Measurements from ENCODE around the gene ARHGEF4.

ARHGEF4 gene

GRCh38 chr2:130918393-130918792, 81.7 kb downstream of the ARHGEF4 start:
- no peak for DNase-seq (ENCODE audit: low spot score)
- FAIRE-seq, result no peak

DNA sequence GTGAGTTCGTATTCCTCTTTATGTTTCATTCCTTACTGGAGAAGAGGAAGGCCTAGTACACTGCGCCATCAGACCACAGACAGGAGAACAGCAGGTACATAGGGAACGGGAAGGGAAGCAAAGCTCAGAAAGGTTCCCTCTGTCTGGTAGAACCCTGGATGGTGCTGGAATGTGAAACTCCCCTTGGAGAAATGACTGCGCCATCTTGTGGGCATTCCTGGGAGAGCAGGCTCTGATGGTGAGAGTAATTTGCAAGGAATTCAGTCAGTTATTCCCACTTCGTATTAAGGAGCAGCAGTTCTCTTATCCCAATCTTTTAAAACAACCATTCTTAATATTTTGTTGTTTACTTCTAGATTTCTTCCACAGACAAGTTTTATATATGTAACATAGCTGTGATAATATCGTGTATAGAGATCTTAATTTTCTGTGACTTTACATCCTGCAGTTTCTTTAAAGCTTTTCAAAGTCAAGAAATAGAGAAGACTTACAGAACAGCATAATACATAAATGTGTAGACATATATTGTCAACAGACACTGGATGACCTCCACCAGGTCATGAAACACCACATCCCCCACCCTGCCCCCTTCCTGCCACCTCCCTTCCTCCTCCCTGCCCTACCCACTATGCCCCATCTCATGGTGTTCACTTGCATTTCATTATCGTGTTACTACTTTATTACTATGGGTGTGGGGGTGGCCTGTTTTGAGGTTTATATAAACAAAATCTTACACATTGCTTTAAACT, 83.9 kb downstream of the ARHGEF4 start:
- peak; percentile 26 for DNase-seq (ENCODE audit: low spot score)

DNA sequence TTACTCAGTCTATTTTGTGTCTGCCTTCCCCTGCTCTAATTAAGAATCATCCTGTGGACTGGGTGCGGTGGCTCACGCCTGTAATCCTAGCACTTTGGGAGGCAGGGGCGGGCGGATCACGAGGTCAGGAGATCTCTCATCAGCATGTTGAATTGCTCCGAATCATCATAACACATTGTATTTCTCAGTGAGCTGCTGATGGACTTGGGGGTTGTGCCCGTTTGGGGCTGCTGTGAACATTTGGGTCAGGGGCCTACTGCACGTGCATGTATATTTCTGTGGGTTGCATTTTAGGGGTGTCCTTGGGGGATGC, 84.4 kb downstream of the ARHGEF4 start:
- DNase-seq (ENCODE audit: low spot score) (no peak), FAIRE-seq (no peak)

More for the DNA sequence above, 83.9 kb downstream of the ARHGEF4 start:
- peak; percentile 45 for FAIRE-seq

DNA sequence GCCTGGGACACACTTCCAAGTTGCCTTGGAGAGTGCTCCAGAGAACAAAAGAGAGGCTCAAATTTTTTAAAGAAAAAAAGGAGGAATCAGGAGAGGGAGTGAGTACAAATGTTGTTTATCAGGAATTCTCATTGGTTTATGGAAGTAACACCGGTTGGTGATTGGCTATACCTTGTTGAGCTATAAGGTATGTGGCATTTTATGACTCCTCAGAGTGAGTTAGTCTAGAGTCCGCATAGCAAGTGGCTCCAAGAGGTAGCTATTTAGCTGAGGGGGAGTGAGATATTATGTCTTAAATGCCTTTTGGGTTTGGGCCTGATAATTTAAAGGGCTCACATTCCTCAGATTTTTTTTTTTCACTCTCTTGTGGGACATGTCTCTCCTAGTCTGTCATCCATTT, 85.7 kb downstream of the ARHGEF4 start:
- FAIRE-seq, result no peak
- no peak for DNase-seq (ENCODE audit: low spot score)

DNA sequence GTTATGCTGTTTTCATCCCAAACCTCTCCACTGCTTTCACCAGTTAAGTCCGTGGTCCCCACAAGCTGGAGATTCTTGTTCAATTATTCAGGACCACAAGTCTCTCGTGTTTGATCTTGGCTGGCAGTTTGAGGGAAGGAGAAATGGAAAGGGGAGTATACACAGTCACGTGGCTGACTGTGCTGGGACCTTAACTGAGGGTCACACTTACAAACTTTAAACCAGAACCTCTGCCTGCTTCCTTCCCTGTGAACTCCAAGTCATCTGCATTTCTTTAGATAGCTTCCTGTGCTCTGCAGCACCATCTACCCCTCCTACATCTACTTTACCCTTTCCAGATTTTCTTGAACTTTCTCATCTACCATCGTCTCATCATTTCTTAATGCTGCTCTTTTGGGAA, 91.7 kb downstream of the ARHGEF4 start:
- FAIRE-seq (no peak), DNase-seq (ENCODE audit: low spot score) (no peak)

DNA sequence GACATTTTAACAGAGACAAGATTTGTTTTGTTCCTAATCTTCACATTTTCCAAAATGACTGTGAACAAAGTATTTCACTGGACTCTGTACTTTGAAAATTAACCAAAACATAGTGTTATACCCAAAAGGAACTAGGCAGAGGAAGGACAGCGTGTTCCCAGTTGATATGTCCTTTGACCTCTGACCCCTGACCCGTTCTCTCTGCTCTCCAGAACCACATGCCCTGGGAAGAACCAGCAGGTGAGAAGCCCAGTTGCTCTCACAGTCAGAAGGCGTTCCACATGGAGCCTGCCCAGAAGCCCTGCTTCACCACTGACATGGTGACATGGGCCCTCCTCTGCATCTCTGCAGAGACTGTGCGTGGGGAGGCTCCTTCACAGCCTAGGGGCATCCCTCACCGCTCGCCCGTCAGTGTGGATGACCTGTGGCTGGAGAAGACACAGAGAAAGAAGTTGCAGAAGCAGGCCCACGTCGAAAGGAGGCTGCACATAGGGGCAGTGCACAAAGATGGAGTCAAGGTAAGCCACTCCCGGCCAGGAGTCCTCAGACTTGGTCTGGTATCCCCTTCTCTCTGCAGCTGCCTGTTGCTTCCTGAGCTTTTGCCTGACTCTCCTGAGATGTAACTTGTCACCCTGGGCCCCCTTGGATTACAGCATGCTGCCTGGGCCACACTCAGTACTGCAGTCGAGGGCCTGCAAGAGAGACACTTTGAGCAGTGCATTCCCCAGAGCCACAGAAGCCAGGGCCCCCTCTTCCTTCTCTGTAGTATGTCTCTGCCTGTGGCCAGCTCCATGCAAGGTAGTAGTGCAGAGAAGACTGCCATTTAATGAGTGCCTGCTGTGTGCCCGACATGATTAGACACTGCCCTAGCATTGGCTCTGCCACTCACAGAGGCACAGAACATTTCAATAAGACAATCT, 94.3 kb downstream of the ARHGEF4 start:
- no peak for FAIRE-seq
- no peak for DNase-seq (ENCODE audit: low spot score)

DNA sequence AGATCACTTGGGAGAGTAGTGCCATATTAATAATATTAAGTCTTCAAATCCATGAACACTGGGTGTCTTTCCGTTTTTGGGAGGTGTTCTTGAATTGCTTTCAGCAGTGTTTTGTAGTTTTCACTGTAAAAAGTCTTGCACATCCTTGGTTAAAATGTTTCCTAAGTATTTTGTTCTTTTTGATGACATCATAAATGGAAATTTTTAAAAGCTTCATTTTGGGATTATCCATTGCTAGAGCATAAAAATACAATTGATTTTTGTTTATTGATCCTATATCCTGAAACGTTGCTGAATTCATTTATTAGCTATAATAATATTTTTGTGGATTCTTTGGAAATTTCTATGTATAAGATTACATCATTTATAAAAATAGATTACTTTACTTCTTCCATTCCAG, 96.8 kb downstream of the ARHGEF4 start:
- no peak for FAIRE-seq
- DNase-seq (ENCODE audit: low spot score), result no peak

DNA sequence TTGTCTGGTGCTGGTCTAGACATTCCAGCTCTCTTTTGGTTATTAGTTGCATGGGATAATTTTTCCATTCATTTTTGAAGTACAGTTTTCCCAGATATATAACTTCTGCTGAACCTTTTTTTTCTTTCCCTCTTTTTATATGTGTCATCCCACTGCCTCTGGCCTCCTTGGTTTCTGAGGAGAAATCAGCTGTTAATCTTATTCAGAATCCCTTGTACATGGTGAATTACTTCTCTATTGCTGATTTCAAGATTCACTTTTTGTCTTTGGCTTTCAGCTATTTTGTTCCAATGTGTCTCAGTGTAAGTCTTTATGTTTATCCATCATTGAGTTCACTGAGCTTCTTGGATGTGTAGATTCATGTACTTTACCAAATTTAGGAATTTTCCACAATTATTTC, 99.7 kb downstream of the ARHGEF4 start:
- FAIRE-seq, result no peak
- DNase-seq (ENCODE audit: low spot score), result no peak

GRCh38 chr2:130947967-130948366, 111.3 kb downstream of the ARHGEF4 start:
- FAIRE-seq (no peak), DNase-seq (ENCODE audit: low spot score) (no peak)

GRCh38 chr2:130949954-130950353, 113.2 kb downstream of the ARHGEF4 start:
- FAIRE-seq (no peak), DNase-seq (ENCODE audit: low spot score) (no peak)

- no peak for FAIRE-seq
- DNase-seq (ENCODE audit: low spot score), result no peak
Measured at GRCh38 chr2:130951018-130951417, 114.3 kb downstream of the ARHGEF4 start.

DNA sequence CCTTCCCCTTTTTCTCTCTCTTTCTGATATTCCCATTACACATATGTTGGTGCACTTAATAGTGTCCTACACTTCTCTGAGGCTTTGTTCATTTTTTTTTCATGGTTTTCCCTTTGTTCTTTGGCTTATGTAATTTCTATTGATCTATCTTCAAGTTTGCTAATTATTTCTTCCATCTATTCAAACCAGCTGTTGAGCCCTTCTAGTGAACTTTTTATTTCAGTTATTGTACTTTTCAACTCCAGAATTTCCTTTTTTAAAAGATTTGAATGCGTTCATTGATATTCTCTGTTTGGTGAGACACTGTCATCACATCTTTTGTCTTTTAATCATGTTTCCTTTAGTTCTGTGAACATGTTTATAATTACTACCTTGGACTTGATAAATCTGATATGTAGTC, 118.2 kb downstream of the ARHGEF4 start:
- FAIRE-seq, result no peak
- DNase-seq (ENCODE audit: low spot score), result no peak

GRCh38 chr2:130957915-130958314, 121.2 kb downstream of the ARHGEF4 start:
- FAIRE-seq, result no peak
- DNase-seq (ENCODE audit: low spot score), result no peak

GRCh38 chr2:130963196-130963848, 126.6 kb downstream of the ARHGEF4 start:
- no peak for DNase-seq (ENCODE audit: low spot score)
- no peak for FAIRE-seq

DNA sequence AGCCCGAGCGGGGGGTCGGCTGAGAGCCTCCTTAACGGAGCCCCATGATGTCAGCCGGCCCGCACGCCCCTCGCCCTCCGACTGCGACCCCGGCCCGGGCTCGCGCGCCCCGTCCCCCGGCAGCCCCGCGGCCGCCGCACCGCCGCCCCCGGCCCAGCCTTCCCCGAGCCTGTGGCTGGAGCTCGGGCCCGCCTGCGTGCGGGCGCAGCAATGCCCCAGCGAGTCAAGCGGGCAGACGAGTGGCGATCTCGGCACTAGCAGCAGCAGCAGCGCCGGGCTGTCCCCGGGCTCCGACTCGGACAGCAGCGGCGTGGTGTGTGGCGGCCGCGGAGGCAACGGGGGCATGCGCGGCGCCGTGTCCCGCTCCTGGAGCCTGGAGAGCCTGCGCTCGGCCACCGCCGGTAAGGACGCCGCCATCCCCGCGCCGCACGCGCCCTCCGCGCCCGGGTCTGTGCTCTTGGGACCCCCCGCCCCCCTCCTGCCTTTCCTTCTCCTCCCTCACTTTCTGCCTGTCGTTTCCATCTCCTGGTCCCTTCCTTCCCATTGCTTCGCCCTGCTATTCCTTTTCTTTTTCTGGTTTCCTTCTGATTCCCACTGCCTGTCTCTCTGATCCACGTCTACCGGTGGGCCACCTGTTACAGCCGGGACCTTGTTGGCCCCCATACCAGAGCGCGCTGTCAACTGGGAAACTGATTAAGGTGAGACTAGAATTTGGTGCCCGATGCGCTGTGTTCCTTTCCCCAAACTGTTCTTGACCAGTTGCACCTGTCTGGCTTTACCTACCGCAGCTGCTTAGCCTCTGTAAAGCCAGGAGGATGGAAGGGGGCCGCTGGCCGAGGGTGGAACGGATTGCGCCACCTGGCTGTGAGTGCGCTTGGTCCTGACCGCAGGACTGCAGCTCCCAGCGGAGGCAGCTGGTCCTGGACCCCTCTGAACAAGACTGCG, 127.4 kb downstream of the ARHGEF4 start:
- DNase-seq (ENCODE audit: low spot score) (no peak), FAIRE-seq (no peak)

GRCh38 chr2:130964931-130965330, 128.2 kb downstream of the ARHGEF4 start:
- FAIRE-seq (no peak), DNase-seq (ENCODE audit: low spot score) (no peak)

DNA sequence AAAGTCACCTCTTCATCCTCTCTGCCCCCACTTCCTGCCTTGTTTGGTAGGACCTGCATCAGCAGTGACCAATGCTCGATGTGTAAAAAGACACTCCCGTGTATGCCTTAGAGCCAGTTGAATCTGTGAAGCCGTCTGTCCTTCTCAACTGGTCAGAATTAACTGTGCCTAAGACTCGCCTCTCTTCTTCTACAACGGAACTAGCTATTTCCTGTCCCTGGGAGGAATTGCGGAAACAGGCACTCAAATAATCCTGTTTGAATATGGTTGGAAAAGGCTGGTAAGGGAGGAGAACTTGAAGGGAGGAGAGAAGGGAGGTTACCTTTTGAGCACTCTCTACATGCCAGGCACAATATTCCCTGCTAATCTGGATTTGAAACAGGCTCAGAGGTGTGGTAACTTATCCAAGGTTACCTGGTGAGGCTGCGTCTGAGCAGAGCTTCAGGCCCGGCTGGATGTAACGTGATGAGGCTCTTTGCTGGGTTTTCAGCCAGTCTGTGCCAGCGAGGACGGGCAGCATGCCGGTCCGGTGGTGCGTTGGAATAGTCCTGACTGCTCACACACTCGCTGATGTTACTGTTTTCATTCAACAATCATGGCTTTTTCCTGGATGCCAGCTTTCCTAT, 129.5 kb downstream of the ARHGEF4 start:
- FAIRE-seq, result no peak
- DNase-seq (ENCODE audit: low spot score), result no peak

- no peak for FAIRE-seq
Measured at GRCh38 chr2:130966775-130967490, 130.2 kb downstream of the ARHGEF4 start.

GRCh38 chr2:130972410-130972809, 135.7 kb downstream of the ARHGEF4 start:
- FAIRE-seq (no peak), DNase-seq (ENCODE audit: low spot score) (no peak)

More at GRCh38 chr2:130966775-130967490, 130.2 kb downstream of the ARHGEF4 start:
- no peak for DNase-seq (ENCODE audit: low spot score)

DNA sequence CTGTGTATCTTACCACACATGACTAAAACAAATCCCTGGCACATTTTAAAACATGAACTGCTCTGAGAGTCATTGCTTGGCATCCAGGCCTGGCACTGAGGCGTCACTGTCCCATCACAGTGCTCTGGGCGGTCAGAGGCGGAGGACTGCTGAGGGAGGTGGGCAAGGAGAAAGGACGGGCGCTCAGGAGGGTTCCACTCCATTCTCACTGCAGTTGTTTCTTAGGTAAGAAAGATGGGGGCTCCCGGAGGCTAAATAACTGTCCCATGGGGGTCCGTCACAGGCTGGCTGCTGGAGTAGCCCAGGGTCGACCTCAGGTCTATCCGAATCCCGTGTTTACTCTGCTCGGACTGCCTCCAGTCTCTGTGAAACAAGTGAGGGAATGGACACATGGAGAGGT, 139.0 kb downstream of the ARHGEF4 start:
- DNase-seq (ENCODE audit: low spot score), result no peak
- no peak for FAIRE-seq

All from RCC 7860 (cell line).